HEK293T (cell line): ENCODE measurements around the gene RNASEH1.

ENCODE experiments used
- CTCF ChIA-PET: fragments of 350-600 bp; formaldehyde crosslinking; extraction: SDS; loops from one replicate; lab custom pipeline; 2021; ENCODE audit warnings: antibody characterized with exemption, inconsistent platforms; lab: Yijun Ruan, JAX
- POLR2A ChIA-PET: fragments of 350-600 bp; formaldehyde crosslinking; extraction: SDS; loops from one replicate; lab custom pipeline; 2020; ENCODE audit warnings: antibody characterized with exemption, inconsistent platforms; lab: Yijun Ruan, JAX
- DNase-seq: peaks from one replicate; pipeline ENCODE4 v3.0.0; 2012; ENCODE audit warnings: mixed read lengths; ENCODE audit errors: extremely low spot score
- ARNT ChIP-seq: fragments of 450-650 bp; IDR thresholded peaks from 2 replicates; pipeline ENCODE4 v1.6.1; 2017; ENCODE audit warnings: mild to moderate bottlenecking
- BHLHE40 ChIP-seq: fragments of 450-650 bp; IDR thresholded peaks from 2 replicates; pipeline ENCODE4 v1.6.1; 2016; ENCODE audit warnings: mild to moderate bottlenecking, moderate library complexity, borderline replicate concordance
- CTBP1 ChIP-seq: fragments of 450-650 bp; IDR thresholded peaks from 2 replicates; pipeline ENCODE4 v1.6.1; 2016; ENCODE audit warnings: borderline replicate concordance
- ELF4 ChIP-seq: fragments of 450-650 bp; IDR thresholded peaks from 2 replicates; pipeline ENCODE4 v1.6.1; 2017; ENCODE audit warnings: antibody characterized with exemption
- FOXA1 ChIP-seq: fragments of 450-650 bp; IDR thresholded peaks from 2 replicates; pipeline ENCODE4 v1.6.1; 2016; ENCODE audit warnings: mild to moderate bottlenecking
- FOXK2 ChIP-seq: fragments of 450-650 bp; IDR thresholded peaks from 2 replicates; pipeline ENCODE4 v1.6.1; 2016; ENCODE audit warnings: mild to moderate bottlenecking
- FOXM1 ChIP-seq: fragments of 450-650 bp; IDR thresholded peaks from 2 replicates; pipeline ENCODE4 v1.6.1; 2017; ENCODE audit warnings: mild to moderate bottlenecking, borderline replicate concordance
- HDGF ChIP-seq: fragments of 450-650 bp; IDR thresholded peaks from 2 replicates; pipeline ENCODE4 v1.6.1; 2017; ENCODE audit warnings: antibody characterized with exemption, borderline replicate concordance
- L3MBTL2 ChIP-seq: fragments of 450-650 bp; conservative IDR thresholded peaks from 2 replicates; pipeline ENCODE4 v1.6.1; 2016; ENCODE audit warnings: mild to moderate bottlenecking
- LEF1 ChIP-seq: fragments of 450-650 bp; IDR thresholded peaks from 2 replicates; pipeline ENCODE4 v1.6.1; 2017; ENCODE audit warnings: mild to moderate bottlenecking, borderline replicate concordance
- NFRKB ChIP-seq: fragments of 450-650 bp; IDR thresholded peaks from 2 replicates; pipeline ENCODE4 v1.6.1; 2016; ENCODE audit warnings: mild to moderate bottlenecking, moderate library complexity
- SP1 ChIP-seq: fragments of 450-650 bp; IDR thresholded peaks from 2 replicates; pipeline ENCODE4 v1.6.1; 2017
- SUZ12 ChIP-seq: fragments of 450-650 bp; IDR thresholded peaks from 2 replicates; pipeline ENCODE4 v1.6.1; 2016; ENCODE audit warnings: mild to moderate bottlenecking
- TARDBP ChIP-seq: fragments of 450-650 bp; IDR thresholded peaks from 2 replicates; pipeline ENCODE4 v1.6.1; 2016
- ZNF384 ChIP-seq: fragments of 450-650 bp; IDR thresholded peaks from 2 replicates; pipeline ENCODE4 v1.6.1; 2016
- TF ChIP-seq, protein P1 (sequence below): fragments of 450-650 bp; IDR thresholded peaks from 2 replicates; pipeline ENCODE4 v1.6.1; 2016

RNASEH1 gene

DNA sequence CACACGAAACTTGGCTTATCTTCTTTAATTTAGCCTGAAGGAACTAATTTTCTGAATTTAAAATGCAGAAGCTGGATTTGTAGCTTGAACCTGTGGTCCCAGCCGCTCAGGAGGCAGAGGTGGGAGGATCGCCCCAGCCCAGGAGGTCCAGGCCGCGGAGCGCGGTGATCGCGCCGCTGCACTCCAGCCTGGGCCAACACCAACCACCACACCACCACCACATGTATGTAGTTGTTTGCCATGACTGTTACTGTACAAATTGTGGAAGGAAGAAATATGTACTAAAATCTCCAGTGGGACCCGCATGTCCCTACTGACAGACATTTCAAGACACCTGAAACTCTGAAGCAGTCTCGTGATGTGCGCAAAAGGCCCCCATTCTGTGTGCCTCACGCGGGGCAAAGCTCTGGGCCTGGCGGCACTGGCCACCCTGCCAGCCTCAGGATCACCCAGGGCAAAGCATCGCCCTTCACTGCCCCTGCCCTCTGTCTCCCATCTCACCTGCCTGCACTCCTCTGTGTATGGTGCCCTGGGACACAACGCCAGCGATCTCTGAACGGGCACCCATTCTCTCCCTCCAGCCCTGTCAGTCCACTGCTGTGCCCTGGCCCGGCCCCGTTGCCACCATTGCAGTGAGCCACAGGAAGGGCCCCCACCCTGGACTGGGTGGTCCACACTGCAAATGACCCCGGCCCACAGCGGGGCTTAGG, 28.7 kb downstream of the RNASEH1 start:
- no peak for TF ChIP-seq ZNF384
- POLR2A ChIA-PET = no interaction called here
- CTCF ChIA-PET = no interaction called here
- DNase-seq = no peak

DNA sequence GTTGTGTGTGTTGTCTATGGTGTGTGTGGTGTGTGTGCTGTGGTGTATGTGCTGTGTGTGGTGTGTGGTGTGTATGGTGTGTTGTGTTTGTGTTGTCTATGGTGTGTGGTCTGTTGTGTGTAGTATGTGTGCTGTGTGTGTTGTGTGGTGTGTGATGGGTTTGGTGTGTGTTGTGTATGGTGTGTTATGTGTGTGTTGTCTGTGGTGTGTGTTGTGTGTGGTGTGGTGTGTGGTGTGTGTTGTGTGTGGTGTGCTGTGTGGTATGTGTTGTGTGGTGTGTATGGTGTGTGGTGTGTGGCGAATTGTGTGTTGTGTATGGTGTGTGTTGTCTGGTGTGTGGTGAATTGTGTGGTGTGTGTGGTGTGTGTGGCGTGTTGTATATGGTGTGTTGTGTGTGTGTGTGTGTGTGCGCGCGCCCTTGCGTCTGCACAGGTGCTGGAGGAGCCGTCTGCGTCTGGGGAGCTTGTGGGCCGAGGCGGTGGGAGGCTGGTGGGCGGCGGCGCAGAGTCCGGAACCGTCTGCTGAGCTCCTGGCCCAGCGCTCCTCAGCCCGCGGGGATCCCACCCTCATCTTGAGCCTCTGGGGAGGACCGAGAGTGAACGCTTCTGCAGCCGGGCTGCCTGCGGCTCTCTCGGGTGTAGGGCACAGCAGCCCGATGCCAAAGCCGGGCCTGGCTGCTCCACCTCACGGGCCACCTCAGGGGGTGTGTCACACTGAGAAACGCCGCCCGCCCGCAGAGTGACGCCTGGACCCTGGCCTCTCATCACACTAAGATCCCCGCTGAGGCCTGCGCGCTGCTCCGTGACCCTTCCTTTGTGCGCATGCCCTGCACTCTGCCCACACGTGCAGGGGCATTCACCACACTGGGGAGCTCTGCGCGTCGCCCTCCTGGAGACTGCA, 30.0 kb downstream of the RNASEH1 start:
- no peak for DNase-seq
- ChIA-PET CTCF (no interaction called here), POLR2A (interaction anchor here (0.6 kb wide), 1 partner anchor 8 kb away, joined by 3 read pairs; no protein-coding TSS in a partner anchor)
- no peak for TF ChIP-seq L3MBTL2
- TF ChIP-seq TARDBP = no peak
- no peak for TF ChIP-seq SP1
- TF ChIP-seq HDGF = no peak
- no peak for TF ChIP-seq FOXK2

DNA sequence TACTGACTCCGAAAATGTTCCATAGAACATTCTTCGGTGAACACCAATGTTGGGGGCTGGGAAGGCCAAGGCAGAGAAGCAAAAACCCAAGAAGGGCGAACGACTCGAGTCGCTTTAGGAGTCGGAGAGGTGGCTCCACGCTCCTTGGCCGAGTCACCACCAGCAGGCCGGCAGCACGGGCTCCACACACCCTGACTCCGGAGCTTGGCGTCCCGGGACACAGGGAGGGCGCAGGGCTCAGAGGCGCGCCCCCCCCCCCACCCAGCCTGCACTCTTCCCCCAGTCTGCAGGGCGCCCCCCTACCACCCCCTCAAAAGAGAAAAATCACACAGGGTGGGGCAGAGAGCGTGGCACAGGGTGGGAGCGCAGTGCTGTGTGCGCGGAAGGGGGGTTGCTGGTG, 31.3 kb downstream of the RNASEH1 start:
- CTCF ChIA-PET = interaction anchor here (0.7 kb wide), 1 partner anchor 49 kb away, joined by 3 read pairs; no protein-coding TSS in a partner anchor
- POLR2A ChIA-PET = no interaction called here
- DNase-seq = no peak
- TF ChIP-seq FOXM1 (no peak), SP1 (no peak), ARNT (no peak), CTBP1 (no peak), HDGF (no peak), FOXA1 (no peak), FOXK2 (no peak), NFRKB (no peak), ELF4 (no peak), SUZ12 (no peak)

DNA sequence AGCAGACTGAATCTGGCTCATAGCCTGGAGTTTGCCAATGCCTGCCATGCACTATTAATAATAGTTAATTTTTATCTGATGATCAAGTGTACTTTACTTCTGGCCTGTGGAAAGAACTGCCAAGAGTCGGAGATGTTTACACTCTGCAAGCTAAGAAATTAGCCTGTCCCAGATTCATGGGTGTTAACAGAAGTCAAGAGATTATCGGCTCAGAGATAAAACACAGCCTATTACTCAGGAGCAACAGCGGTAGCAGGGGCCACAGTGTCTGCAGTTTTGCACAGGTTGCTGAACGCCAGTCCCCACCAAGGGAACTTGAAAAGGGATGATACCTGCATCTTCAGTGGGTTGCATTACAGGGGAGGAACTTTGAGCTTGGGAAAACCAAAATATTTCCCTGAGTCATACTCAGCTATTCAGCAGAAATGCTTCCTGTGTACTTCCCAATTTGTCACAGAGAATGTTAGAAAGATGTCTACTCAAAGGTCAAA, 34.5 kb downstream of the RNASEH1 start:
- ChIA-PET CTCF (interaction anchor here (0.6 kb wide), 1 partner anchor 298 kb away, joined by 4 read pairs; no protein-coding TSS in a partner anchor), POLR2A (interaction anchor here (1.3 to 1.7 kb wide), 2 partner anchors 12 to 35 kb away, joined by 4 to 6 read pairs; partner anchors contain the start of gene RNASEH1)
- no peak for TF ChIP-seq FOXM1
- TF ChIP-seq SP1 = no peak
- no peak for DNase-seq

DNA sequence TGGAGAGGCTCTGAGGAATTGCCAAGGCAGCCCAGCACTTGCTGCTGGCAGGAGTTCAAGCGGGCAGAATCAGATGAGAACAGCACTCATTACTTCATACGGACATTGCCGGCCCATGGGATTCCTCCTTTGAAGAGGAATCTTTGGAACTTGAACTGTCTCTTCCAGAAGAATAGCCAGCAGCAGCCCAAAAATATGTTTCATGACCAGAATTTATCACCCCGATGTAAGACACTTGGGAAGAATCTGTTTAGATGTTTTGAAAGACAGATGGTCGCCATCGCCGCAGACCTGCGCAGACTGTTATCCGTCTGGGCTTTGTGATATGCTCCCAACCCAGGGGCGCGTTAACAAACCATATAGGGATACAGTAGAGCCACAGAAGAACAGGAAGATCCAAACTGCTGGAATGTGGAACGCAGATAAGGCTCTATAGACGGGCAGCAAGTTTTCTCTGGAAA, 35.1 kb downstream of the RNASEH1 start:
- TF ChIP-seq FOXM1 = no peak
- TF ChIP-seq FOXA1 = no peak
- TF ChIP-seq, protein P1, sequence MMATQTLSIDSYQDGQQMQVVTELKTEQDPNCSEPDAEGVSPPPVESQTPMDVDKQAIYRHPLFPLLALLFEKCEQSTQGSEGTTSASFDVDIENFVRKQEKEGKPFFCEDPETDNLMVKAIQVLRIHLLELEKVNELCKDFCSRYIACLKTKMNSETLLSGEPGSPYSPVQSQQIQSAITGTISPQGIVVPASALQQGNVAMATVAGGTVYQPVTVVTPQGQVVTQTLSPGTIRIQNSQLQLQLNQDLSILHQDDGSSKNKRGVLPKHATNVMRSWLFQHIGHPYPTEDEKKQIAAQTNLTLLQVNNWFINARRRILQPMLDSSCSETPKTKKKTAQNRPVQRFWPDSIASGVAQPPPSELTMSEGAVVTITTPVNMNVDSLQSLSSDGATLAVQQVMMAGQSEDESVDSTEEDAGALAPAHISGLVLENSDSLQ = no peak
- TF ChIP-seq CTBP1 = no peak
- no peak for TF ChIP-seq HDGF
- no peak for TF ChIP-seq ARNT
- TF ChIP-seq NFRKB = no peak
- no peak for TF ChIP-seq SUZ12
- no peak for TF ChIP-seq LEF1
- no peak for TF ChIP-seq ZNF384
- no peak for TF ChIP-seq SP1
- no peak for TF ChIP-seq ELF4
- TF ChIP-seq TARDBP = no peak
- TF ChIP-seq BHLHE40 = no peak
- TF ChIP-seq L3MBTL2 = no peak
- TF ChIP-seq FOXK2 = no peak
- DNase-seq = no peak
- ChIA-PET POLR2A (no interaction called here), CTCF (no interaction called here)

DNA sequence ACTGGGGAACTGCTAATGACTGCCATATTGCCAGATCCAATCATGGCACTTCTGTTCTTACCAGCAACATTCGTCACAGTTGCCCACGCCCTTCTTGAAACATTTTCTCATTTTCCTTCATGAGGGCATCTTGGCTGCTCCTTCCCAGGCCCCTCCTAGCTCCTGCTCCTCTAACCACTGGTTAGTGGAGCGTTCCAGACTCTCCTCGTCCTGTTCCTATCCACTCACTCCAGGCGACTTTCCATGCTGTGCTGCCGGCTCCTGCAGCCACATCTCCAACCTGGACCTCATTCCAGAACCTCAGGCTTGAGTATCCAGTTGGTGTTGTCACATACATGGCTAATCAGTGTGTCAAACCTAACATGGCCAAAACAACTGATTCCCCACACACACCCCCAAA, 37.5 kb downstream of the RNASEH1 start:
- TF ChIP-seq HDGF (no peak), BHLHE40 (no peak), SP1 (no peak), NFRKB (no peak), FOXA1 (no peak), SUZ12 (no peak), ZNF384 (no peak), FOXK2 (no peak), CTBP1 (no peak), LEF1 (no peak), FOXM1 (no peak), ELF4 (no peak)
- TF ChIP-seq, protein P1 = no peak
- ChIA-PET CTCF (no interaction called here), POLR2A (interaction anchor here (1.4 kb wide), 1 partner anchor 38 kb away, joined by 5 read pairs; the partner anchor contains the start of gene RNASEH1)

More for the DNA sequence above, 37.5 kb downstream of the RNASEH1 start:
- DNase-seq = no peak
